GM21737 (cell line): Measurements from ENCODE around the gene RIPPLY2.
"Not testable (repeated sequence)": the region's sequence is repeated elsewhere in the genome, so short reads cannot be mapped to it uniquely, and the experiment has no call there.

Experiments
- ATAC-seq: cut with Tn5 transposase; IDR thresholded peaks from one replicate; pipeline ENCODE4 v1.9.1; 2021; ENCODE audit warnings: mild to moderate bottlenecking, moderate library complexity; ENCODE audit not compliant: unreplicated experiment

Gene RIPPLY2

DNA sequence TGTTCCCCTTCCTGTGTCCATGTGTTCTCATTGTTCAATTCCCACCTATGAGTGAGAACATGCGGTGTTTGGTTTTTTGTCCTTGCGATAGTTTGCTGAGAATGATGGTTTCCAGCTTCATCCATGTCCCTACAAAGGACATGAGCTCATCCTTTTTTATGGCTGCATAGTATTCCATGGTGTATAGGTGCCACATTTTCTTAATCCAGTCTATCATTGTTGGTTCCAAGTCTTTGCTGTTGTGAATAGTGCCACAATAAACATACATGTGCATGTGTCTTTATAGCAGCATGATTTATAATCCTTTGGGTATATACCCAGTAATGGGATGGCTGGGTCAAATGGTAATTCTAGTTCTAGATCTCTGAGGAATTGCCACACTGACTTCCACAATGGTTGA is 43.9 kb downstream of the RIPPLY2 start:
- ATAC-seq: not testable (repeated sequence)

DNA sequence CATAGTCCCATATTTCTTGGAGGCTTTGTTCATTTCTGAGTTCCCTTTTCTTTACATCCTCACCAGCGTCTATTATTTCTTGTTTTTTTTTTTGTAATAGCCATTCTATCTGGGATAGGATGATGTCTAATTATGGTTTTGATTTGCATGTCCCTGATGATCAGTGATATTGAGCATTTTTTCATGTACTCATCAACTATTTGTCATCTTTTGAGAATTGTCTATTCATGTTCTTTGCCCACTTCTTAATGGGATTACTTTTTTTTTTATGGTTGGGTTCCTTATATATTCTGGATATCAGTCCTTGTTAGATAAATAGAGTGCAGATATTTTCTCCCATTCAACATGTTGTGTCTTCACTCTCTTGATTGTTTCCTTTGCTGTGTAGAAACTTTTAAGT is 48.5 kb downstream of the RIPPLY2 start:
- ATAC-seq: no peak

DNA sequence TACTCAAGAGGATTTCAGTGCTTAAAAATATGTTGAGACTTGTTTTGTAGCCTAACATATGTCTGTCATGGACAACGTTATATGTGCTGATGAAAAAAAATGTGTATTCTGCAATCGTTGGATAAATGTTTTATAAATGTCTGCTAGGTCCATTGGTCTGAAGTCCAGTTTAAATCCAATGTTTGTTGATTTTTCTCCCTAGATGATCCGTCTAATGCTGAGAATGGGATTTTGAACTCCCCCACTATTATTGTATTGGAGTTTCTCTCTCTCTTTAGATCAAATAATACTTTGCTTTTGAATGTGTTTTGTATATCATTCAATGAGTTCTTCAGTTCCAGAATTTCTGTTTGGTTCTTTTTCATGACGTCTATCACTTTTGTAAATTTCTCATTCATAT is 51.2 kb downstream of the RIPPLY2 start:
- ATAC-seq: no peak

DNA sequence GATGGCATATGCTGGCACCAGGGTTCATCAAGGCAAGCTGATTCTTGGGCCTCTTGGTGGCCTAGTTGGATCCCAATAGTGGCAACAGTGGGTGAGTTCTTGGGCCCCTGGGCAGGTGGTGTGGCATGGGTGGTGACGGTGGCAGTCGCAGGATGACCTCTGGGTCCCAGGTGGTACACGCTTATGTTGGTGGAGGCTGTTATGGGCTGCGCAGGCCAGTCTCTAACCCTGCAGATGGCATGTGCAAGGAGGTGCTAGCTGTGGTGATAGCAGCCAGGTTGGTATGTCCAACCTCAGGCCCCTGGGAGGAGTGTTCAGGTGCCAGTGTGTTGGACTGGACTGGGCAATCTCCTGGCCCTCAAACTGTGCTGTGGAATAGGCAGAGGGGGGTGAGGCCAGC is 52.5 kb downstream of the RIPPLY2 start:
- no peak for ATAC-seq
